Measurements from ENCODE around the gene SLX4IP.

Gene SLX4IP

DNA sequence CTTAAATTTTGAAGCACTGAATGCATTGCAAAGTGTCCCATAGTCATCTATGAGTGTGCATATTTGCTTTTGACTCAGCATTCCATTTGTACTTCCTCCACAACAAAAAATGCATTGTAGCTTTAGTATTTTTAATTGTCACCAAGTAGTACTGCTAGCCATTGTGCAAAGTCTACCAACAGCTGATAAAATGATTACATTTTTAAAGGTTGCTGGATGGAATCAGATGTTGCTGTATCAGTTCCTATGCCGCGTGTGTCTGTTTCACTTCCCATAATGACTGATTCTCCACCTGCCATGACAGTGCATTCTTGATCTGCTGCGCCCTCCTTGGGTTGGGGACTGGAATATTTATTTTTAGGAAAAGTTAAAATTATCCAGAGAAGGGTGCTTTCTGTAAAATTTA, 41.2 kb downstream of the SLX4IP start:
- ChIA-PET CTCF (interaction anchor here (0.6 to 0.7 kb wide), 2 partner anchors 72 to 1067 kb away, joined by 3 read pairs; no protein-coding TSS in a partner anchor), POLR2A (no interaction called here)
- Histone ChIP-seq H3K9me3 (ENCODE audit: control insufficient read depth, insufficient read depth, low read depth, low read length) (no peaks in the 10 kb centered on the region), H3K4me1 (ENCODE audit: control insufficient read depth, insufficient read depth, low read length) (0 out of 2 replicates have a peak, but pooled peaks cover 2% of the 10 kb centered on the region), H3K36me3 (ENCODE audit: control insufficient read depth in 2 of 2, insufficient read depth in 1 of 2, low read length in 2 of 2) (no peaks in the 10 kb centered on the region), H3K4me3 (ENCODE audit: low read depth, low read length) (no peak overlapping the region), H3K27ac (ENCODE audit: extremely low read depth, low read depth, low read length) (no peak overlapping the region)
- TF ChIP-seq BCL11A (tag by site-specific recombination; IDR thresholded peaks at IDR 0.05; ENCODE audit: low read depth) (no peak), ZNF600 (tag by site-specific recombination; IDR thresholded peaks at IDR 0.05) (no peak), HOXC10 (CRISPR knock-in tag; IDR thresholded peaks at IDR 0.05) (no peak), ZBTB17 (tag by site-specific recombination; IDR thresholded peaks at IDR 0.05) (no peak), MEIS1 (CRISPR knock-in tag; IDR thresholded peaks at IDR 0.05; ENCODE audit: borderline replicate concordance) (no peak), GLIS1 (tag by site-specific recombination; IDR thresholded peaks at IDR 0.05) (no peak), ZNF211 (tag by site-specific recombination; IDR thresholded peaks at IDR 0.05; ENCODE audit: low read depth) (no peak), ZSCAN23 (tag by site-specific recombination; IDR thresholded peaks at IDR 0.05) (no peak), ZNF623 (tag by site-specific recombination; IDR thresholded peaks at IDR 0.05) (no peak), ZNF658 (tag by site-specific recombination; IDR thresholded peaks at IDR 0.05) (no peak), ZNF501 (tag by site-specific recombination; IDR thresholded peaks at IDR 0.05) (no peak), ZSCAN16 (tag by site-specific recombination; IDR thresholded peaks at IDR 0.05) (no peak), ZNF266 (tag by site-specific recombination; IDR thresholded peaks at IDR 0.05; ENCODE audit: low read depth) (no peak)
- TF ChIP-seq, protein P1, sequence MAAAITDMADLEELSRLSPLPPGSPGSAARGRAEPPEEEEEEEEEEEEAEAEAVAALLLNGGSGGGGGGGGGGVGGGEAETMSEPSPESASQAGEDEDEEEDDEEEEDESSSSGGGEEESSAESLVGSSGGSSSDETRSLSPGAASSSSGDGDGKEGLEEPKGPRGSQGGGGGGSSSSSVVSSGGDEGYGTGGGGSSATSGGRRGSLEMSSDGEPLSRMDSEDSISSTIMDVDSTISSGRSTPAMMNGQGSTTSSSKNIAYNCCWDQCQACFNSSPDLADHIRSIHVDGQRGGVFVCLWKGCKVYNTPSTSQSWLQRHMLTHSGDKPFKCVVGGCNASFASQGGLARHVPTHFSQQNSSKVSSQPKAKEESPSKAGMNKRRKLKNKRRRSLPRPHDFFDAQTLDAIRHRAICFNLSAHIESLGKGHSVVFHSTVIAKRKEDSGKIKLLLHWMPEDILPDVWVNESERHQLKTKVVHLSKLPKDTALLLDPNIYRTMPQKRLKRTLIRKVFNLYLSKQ (tag by site-specific recombination; IDR thresholded peaks at IDR 0.05; ENCODE audit: borderline replicate concordance) = no peak
- TF ChIP-seq, protein P2, sequence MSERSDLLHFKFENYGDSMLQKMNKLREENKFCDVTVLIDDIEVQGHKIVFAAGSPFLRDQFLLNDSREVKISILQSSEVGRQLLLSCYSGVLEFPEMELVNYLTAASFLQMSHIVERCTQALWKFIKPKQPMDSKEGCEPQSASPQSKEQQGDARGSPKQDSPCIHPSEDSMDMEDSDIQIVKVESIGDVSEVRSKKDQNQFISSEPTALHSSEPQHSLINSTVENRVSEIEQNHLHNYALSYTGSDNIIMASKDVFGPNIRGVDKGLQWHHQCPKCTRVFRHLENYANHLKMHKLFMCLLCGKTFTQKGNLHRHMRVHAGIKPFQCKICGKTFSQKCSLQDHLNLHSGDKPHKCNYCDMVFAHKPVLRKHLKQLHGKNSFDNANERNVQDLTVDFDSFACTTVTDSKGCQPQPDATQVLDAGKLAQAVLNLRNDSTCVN (tag by site-specific recombination; optimal IDR thresholded peaks at IDR 0.05) = no peak
- TF ChIP-seq, protein P3, sequence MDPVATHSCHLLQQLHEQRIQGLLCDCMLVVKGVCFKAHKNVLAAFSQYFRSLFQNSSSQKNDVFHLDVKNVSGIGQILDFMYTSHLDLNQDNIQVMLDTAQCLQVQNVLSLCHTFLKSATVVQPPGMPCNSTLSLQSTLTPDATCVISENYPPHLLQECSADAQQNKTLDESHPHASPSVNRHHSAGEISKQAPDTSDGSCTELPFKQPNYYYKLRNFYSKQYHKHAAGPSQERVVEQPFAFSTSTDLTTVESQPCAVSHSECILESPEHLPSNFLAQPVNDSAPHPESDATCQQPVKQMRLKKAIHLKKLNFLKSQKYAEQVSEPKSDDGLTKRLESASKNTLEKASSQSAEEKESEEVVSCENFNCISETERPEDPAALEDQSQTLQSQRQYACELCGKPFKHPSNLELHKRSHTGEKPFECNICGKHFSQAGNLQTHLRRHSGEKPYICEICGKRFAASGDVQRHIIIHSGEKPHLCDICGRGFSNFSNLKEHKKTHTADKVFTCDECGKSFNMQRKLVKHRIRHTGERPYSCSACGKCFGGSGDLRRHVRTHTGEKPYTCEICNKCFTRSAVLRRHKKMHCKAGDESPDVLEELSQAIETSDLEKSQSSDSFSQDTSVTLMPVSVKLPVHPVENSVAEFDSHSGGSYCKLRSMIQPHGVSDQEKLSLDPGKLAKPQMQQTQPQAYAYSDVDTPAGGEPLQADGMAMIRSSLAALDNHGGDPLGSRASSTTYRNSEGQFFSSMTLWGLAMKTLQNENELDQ (tag by site-specific recombination; IDR thresholded peaks at IDR 0.05; ENCODE audit: low read depth) = no peak
- TF ChIP-seq, protein P4, sequence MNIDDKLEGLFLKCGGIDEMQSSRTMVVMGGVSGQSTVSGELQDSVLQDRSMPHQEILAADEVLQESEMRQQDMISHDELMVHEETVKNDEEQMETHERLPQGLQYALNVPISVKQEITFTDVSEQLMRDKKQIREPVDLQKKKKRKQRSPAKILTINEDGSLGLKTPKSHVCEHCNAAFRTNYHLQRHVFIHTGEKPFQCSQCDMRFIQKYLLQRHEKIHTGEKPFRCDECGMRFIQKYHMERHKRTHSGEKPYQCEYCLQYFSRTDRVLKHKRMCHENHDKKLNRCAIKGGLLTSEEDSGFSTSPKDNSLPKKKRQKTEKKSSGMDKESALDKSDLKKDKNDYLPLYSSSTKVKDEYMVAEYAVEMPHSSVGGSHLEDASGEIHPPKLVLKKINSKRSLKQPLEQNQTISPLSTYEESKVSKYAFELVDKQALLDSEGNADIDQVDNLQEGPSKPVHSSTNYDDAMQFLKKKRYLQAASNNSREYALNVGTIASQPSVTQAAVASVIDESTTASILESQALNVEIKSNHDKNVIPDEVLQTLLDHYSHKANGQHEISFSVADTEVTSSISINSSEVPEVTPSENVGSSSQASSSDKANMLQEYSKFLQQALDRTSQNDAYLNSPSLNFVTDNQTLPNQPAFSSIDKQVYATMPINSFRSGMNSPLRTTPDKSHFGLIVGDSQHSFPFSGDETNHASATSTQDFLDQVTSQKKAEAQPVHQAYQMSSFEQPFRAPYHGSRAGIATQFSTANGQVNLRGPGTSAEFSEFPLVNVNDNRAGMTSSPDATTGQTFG (tag by site-specific recombination; IDR thresholded peaks at IDR 0.05; ENCODE audit: borderline replicate concordance) = no peak
- TF ChIP-seq, protein P5, sequence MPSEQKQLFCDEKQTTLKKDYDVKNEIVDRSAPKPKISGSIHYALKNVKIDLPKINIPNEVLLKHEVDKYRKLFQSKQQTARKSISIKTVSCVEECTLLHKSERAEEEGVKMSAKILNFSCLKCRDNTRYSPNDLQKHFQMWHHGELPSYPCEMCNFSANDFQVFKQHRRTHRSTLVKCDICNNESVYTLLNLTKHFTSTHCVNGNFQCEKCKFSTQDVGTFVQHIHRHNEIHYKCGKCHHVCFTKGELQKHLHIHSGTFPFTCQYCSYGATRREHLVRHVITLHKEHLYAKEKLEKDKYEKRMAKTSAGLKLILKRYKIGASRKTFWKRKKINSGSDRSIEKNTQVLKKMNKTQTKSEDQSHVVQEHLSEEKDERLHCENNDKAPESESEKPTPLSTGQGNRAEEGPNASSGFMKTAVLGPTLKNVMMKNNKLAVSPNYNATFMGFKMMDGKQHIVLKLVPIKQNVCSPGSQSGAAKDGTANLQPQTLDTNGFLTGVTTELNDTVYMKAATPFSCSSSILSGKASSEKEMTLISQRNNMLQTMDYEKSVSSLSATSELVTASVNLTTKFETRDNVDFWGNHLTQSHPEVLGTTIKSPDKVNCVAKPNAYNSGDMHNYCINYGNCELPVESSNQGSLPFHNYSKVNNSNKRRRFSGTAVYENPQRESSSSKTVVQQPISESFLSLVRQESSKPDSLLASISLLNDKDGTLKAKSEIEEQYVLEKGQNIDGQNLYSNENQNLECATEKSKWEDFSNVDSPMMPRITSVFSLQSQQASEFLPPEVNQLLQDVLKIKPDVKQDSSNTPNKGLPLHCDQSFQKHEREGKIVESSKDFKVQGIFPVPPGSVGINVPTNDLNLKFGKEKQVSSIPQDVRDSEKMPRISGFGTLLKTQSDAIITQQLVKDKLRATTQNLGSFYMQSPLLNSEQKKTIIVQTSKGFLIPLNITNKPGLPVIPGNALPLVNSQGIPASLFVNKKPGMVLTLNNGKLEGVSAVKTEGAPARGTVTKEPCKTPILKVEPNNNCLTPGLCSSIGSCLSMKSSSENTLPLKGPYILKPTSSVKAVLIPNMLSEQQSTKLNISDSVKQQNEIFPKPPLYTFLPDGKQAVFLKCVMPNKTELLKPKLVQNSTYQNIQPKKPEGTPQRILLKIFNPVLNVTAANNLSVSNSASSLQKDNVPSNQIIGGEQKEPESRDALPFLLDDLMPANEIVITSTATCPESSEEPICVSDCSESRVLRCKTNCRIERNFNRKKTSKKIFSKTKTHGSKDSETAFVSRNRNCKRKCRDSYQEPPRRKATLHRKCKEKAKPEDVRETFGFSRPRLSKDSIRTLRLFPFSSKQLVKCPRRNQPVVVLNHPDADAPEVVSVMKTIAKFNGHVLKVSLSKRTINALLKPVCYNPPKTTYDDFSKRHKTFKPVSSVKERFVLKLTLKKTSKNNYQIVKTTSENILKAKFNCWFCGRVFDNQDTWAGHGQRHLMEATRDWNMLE (tag by site-specific recombination; conservative IDR thresholded peaks at IDR 0.05; ENCODE audit: low read depth) = no peak

All from HEK293 (cell line).